NCI-H774 (cell line): ENCODE results near the gene ZHX3.
"Not testable (repeated sequence)": the region's sequence is repeated elsewhere in the genome, so short reads cannot be mapped to it uniquely, and the experiment has no call there.

ENCODE experiments used
- DNase-seq: peaks from one replicate; lab custom pipeline; 2025; lab: John Stamatoyannopoulos, UW

The ZHX3 gene

GRCh38 chr20:41334036-41334435, 16.5 kb upstream of the ZHX3 start:
- no peak for DNase-seq

GRCh38 chr20:41331731-41332130, 14.2 kb upstream of the ZHX3 start:
- no peak for DNase-seq

GRCh38 chr20:41330941-41331340, 13.4 kb upstream of the ZHX3 start:
- no peak for DNase-seq

GRCh38 chr20:41330343-41330720, 12.8 kb upstream of the ZHX3 start:
- no peak for DNase-seq

GRCh38 chr20:41329435-41330342, 12.2 kb upstream of the ZHX3 start:
- DNase-seq = no peak

GRCh38 chr20:41327178-41327577, 9.6 kb upstream of the ZHX3 start:
- DNase-seq = no peak

GRCh38 chr20:41320976-41321375, 3.4 kb upstream of the ZHX3 start:
- DNase-seq = no peak

GRCh38 chr20:41320441-41320840, 2.9 kb upstream of the ZHX3 start:
- DNase-seq = no peak

GRCh38 chr20:41318271-41318649, 729 bp upstream of the ZHX3 start:
- no peak for DNase-seq

- peak; percentile 21 for DNase-seq
Measured at GRCh38 chr20:41316602-41317545, 657 bp downstream of the ZHX3 start.

- no peak for DNase-seq
Measured at GRCh38 chr20:41316051-41316450, 1.5 kb downstream of the ZHX3 start.

- DNase-seq = no peak
Measured at GRCh38 chr20:41314386-41314785, 3.1 kb downstream of the ZHX3 start.

- not testable (repeated sequence) for DNase-seq
Measured at GRCh38 chr20:41312009-41312408, 5.5 kb downstream of the ZHX3 start.

GRCh38 chr20:41309817-41310216, 7.7 kb downstream of the ZHX3 start:
- DNase-seq = no peak

GRCh38 chr20:41308726-41309413, 8.7 kb downstream of the ZHX3 start:
- no peak for DNase-seq

- DNase-seq = no peak
Measured at GRCh38 chr20:41308290-41308711, 9.2 kb downstream of the ZHX3 start.

GRCh38 chr20:41307021-41307420, 10.5 kb downstream of the ZHX3 start:
- no peak for DNase-seq

GRCh38 chr20:41306061-41306727, 11.3 kb downstream of the ZHX3 start:
- no peak for DNase-seq

- no peak for DNase-seq
Measured at GRCh38 chr20:41304424-41305079, 13.0 kb downstream of the ZHX3 start.

- no peak for DNase-seq
Measured at GRCh38 chr20:41304002-41304401, 13.5 kb downstream of the ZHX3 start.

GRCh38 chr20:41300886-41301285, 16.6 kb downstream of the ZHX3 start:
- no peak for DNase-seq
